ENCODE results near the gene KIAA1671.

The KIAA1671 gene

GRCh38 chr22:25007444-25008106 is 55.1 kb downstream of the KIAA1671 start:
- in situ Hi-C loops (cut with MboI; ENCODE audit: low sequenced_read_pairs) = no loop called here

GRCh38 chr22:25008666-25009065 is 56.1 kb downstream of the KIAA1671 start:
- in situ Hi-C loops (cut with MboI; ENCODE audit: low sequenced_read_pairs) = no loop called here

- in situ Hi-C loops (cut with MboI; ENCODE audit: low sequenced_read_pairs) = no loop called here
Observed at GRCh38 chr22:25012741-25013143, 60.2 kb downstream of the KIAA1671 start.

GRCh38 chr22:25013607-25014006 is 61.1 kb downstream of the KIAA1671 start:
- in situ Hi-C loops (cut with MboI; ENCODE audit: low sequenced_read_pairs) = no loop called here

- in situ Hi-C loops (cut with MboI; ENCODE audit: low sequenced_read_pairs) = no loop called here
Observed at GRCh38 chr22:25014896-25015755, 62.6 kb downstream of the KIAA1671 start.

- in situ Hi-C loops (cut with MboI; ENCODE audit: low sequenced_read_pairs) = no loop called here
Observed at GRCh38 chr22:25016311-25016710, 63.8 kb downstream of the KIAA1671 start.

- in situ Hi-C loops (cut with MboI; ENCODE audit: low sequenced_read_pairs) = no loop called here
Observed at GRCh38 chr22:25018009-25018408, 65.5 kb downstream of the KIAA1671 start.

GRCh38 chr22:25019427-25020184 is 67.1 kb downstream of the KIAA1671 start:
- in situ Hi-C loops (cut with MboI; ENCODE audit: low sequenced_read_pairs) = no loop called here

- in situ Hi-C loops (cut with MboI; ENCODE audit: low sequenced_read_pairs) = no loop called here
Observed at GRCh38 chr22:25021409-25021808, 68.9 kb downstream of the KIAA1671 start.

GRCh38 chr22:25021976-25022711 is 69.6 kb downstream of the KIAA1671 start:
- in situ Hi-C loops (cut with MboI; ENCODE audit: low sequenced_read_pairs) = no loop called here

- in situ Hi-C loops (cut with MboI; ENCODE audit: low sequenced_read_pairs) = no loop called here
Observed at GRCh38 chr22:25023879-25024278, 71.4 kb downstream of the KIAA1671 start.

GRCh38 chr22:25024895-25025294 is 72.4 kb downstream of the KIAA1671 start:
- in situ Hi-C loops (cut with MboI; ENCODE audit: low sequenced_read_pairs) = no loop called here

GRCh38 chr22:25025491-25026400 is 73.2 kb downstream of the KIAA1671 start:
- in situ Hi-C loops (cut with MboI; ENCODE audit: low sequenced_read_pairs) = no loop called here

- in situ Hi-C loops (cut with MboI; ENCODE audit: low sequenced_read_pairs) = no loop called here
Observed at GRCh38 chr22:25027043-25027906, 74.8 kb downstream of the KIAA1671 start.

- in situ Hi-C loops (cut with MboI; ENCODE audit: low sequenced_read_pairs) = no loop called here
Observed at GRCh38 chr22:25027959-25028840, 75.7 kb downstream of the KIAA1671 start.

- in situ Hi-C loops (cut with MboI; ENCODE audit: low sequenced_read_pairs) = no loop called here
Observed at GRCh38 chr22:25028841-25029141, 76.3 kb downstream of the KIAA1671 start.

- in situ Hi-C loops (cut with MboI; ENCODE audit: low sequenced_read_pairs) = no loop called here
Observed at GRCh38 chr22:25029181-25029580, 76.7 kb downstream of the KIAA1671 start.

GRCh38 chr22:25030636-25031035 is 78.1 kb downstream of the KIAA1671 start:
- in situ Hi-C loops (cut with MboI; ENCODE audit: low sequenced_read_pairs) = no loop called here

All from hTERT RPE-1 (cell line).